OCI-LY7 (cell line): ENCODE results near the gene SLC43A2. TPM values are rescaled to one million over a fixed set of nuclear protein-coding genes. Genes with fewer than 3 reads are reported as not detected.
"Not testable (repeated sequence)": the region's sequence is repeated elsewhere in the genome, so short reads cannot be mapped to it uniquely, and the experiment has no call there.

ENCODE experiments used
- BruUV-seq: library from RNA; stranded (reverse); fragments of 400-500 nt; replicated peaks from 2 replicates; lab custom pipeline; 2021; lab: Mats Ljungman, UMichigan
- CTCF ChIA-PET: fragments of 300-600 bp; sonication (Branson Sonifier 250); formaldehyde crosslinking; loops from one replicate; lab custom pipeline; 2022; ENCODE audit warnings: antibody characterized with exemption; ENCODE audit not compliant: unreplicated experiment; lab: Charles Lee
- POLR2A ChIA-PET: fragments of 300-600 bp; sonication (Branson Sonifier 250); formaldehyde crosslinking; loops from one replicate; lab custom pipeline; 2022; ENCODE audit warnings: antibody characterized with exemption; lab: Charles Lee
- DNase-seq: peaks from one replicate; pipeline ENCODE4 v3.0.0-alpha.2; 2015; ENCODE audit warnings: low spot score
- H2AFZ ChIP-seq: fragments of 200-600 bp; sonication (generic), shearing (Covaris generic); 2 replicates; pipeline ENCODE4 v1.6.1; 2014; ENCODE audit warnings: mild to moderate bottlenecking, antibody characterized with exemption, low read length, moderate library complexity
- H3K27ac ChIP-seq: fragments of 200-600 bp; sonication (generic); 2 replicates; pipeline ENCODE4 v1.5.1; 2014; ENCODE audit warnings: mixed run types, low read depth, mild to moderate bottlenecking, moderate library complexity, low read length, inconsistent platforms; ENCODE audit not compliant: poor library complexity, severe bottlenecking
- H3K36me3 ChIP-seq: fragments of 200-600 bp; sonication (generic); 2 replicates; pipeline ENCODE4 v1.6.1; 2014; ENCODE audit warnings: mild to moderate bottlenecking, antibody characterized with exemption, low read length, moderate library complexity, mixed read lengths; ENCODE audit not compliant: insufficient read depth
- H3K4me1 ChIP-seq: fragments of 200-600 bp; sonication (generic); 2 replicates; pipeline ENCODE4 v1.5.1; 2014; ENCODE audit warnings: mild to moderate bottlenecking, low read length; ENCODE audit not compliant: insufficient read depth, poor library complexity, severe bottlenecking
- H3K4me2 ChIP-seq: fragments of 200-600 bp; sonication (generic); 2 replicates; pipeline ENCODE4 v1.6.1; 2014; ENCODE audit warnings: mild to moderate bottlenecking, low read length
- H3K4me3 ChIP-seq: fragments of 200-600 bp; sonication (generic); 2 replicates; pipeline ENCODE4 v1.5.1; 2014; ENCODE audit warnings: mild to moderate bottlenecking, low read depth, low read length; ENCODE audit not compliant: poor library complexity, severe bottlenecking
- H3K79me2 ChIP-seq: fragments of 200-600 bp; sonication (generic); 2 replicates; pipeline ENCODE4 v1.6.1; 2016; ENCODE audit warnings: low read depth, mild to moderate bottlenecking, low read length, moderate library complexity, mixed read lengths; ENCODE audit not compliant: insufficient read depth
- H3K9me2 ChIP-seq: fragments of 200-600 bp; sonication (generic); 2 replicates; pipeline ENCODE4 v1.6.1; 2016; ENCODE audit warnings: mild to moderate bottlenecking, low read length, mixed read lengths; ENCODE audit not compliant: insufficient read depth
- H3K9me3 ChIP-seq: fragments of 200-600 bp; sonication (generic); 2 replicates; pipeline ENCODE4 v1.6.1; 2014; ENCODE audit warnings: mild to moderate bottlenecking, mixed run types, low read length, mixed read lengths
- H4K20me1 ChIP-seq: fragments of 200-600 bp; sonication (generic); 2 replicates; pipeline ENCODE4 v1.6.1; 2014; ENCODE audit warnings: mild to moderate bottlenecking, antibody characterized with exemption, low read length, moderate library complexity, mixed read lengths; ENCODE audit not compliant: insufficient read depth
- EZH2phosphoT487 ChIP-seq: fragments of 200-600 bp; sonication (generic); IDR thresholded peaks from 2 replicates; pipeline ENCODE4 v1.6.1; 2018; ENCODE audit warnings: low read depth, borderline replicate concordance, mild to moderate bottlenecking, mixed run types, antibody characterized with exemption, low read length, moderate library complexity, mixed read lengths
- intact Hi-C: fragments of 100-400 bp; cut with micrococcal nuclease; formaldehyde crosslinking; loops from one replicate; pipeline ENCODE4 v1.10.0; 2022; ENCODE audit not compliant: unreplicated experiment
- total RNA-seq, 2 experiments: library from RNA; depleted of rRNA in 1 of 2; stranded (reverse); fragments of >200 nt in 1 of 2; shearing (Covaris generic) in 1 of 2; gene quantifications; 2 replicates each; pipeline ENCODE4 v1.2.3, GENCODE V29; 2014 to 2022
- TF ChIP-seq, protein P1 (sequence below): fragments of 200-600 bp; sonication (generic); conservative IDR thresholded peaks from 2 replicates; pipeline ENCODE4 v1.5.1; 2014; ENCODE audit warnings: mild to moderate bottlenecking, antibody characterized with exemption, low read length, moderate library complexity, mixed read lengths

SLC43A2 gene
- total RNA-seq, 2 experiments from 2014 or later = 9.2 to 17.1 TPM

- no TSS peak for BruUV-seq
- ChIA-PET POLR2A (no interaction called here), CTCF (no interaction called here)
Measured at GRCh38 chr17:1658100-1658499, 29.5 kb upstream of the SLC43A2 start.

DNA sequence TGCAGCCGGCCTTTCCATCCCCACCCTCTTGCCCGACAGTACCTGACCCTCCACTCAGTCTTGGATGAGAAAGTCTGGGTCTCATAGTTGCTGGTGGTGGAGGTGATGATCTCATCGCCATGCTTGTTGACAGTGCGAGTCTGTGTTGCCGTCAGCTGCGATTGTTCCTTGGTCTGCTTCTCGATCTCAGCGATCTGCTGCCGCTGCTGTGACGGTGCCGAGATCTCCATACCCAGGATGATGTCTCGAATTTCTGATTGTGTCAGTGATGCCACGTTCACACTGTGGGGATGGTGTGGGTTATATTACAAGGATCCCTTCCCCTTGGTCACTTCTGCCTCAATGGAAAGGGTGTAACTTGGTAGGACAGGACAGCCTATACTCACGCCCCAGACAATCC is 25.1 kb upstream of the SLC43A2 start:
- no peak for TF ChIP-seq EZH2phosphoT487
- TF ChIP-seq, protein P1, sequence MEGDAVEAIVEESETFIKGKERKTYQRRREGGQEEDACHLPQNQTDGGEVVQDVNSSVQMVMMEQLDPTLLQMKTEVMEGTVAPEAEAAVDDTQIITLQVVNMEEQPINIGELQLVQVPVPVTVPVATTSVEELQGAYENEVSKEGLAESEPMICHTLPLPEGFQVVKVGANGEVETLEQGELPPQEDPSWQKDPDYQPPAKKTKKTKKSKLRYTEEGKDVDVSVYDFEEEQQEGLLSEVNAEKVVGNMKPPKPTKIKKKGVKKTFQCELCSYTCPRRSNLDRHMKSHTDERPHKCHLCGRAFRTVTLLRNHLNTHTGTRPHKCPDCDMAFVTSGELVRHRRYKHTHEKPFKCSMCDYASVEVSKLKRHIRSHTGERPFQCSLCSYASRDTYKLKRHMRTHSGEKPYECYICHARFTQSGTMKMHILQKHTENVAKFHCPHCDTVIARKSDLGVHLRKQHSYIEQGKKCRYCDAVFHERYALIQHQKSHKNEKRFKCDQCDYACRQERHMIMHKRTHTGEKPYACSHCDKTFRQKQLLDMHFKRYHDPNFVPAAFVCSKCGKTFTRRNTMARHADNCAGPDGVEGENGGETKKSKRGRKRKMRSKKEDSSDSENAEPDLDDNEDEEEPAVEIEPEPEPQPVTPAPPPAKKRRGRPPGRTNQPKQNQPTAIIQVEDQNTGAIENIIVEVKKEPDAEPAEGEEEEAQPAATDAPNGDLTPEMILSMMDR = no peak
- no TSS peak for BruUV-seq
- peaks cover 14% of the 10 kb centered on the region for H3K4me1 ChIP-seq
- H4K20me1 ChIP-seq = peaks cover 4% of the 10 kb centered on the region; the same call in 1 of the 2 replicates
- intact Hi-C loops = no loop called here
- no peak for DNase-seq
- H3K36me3 ChIP-seq = peaks cover 88% of the 10 kb centered on the region
- no peak overlapping the region for H3K4me2 ChIP-seq
- H3K9me2 ChIP-seq = no peaks in the 10 kb centered on the region
- CTCF ChIA-PET = interaction anchor here (0.5 kb wide), 1 partner anchor 59 kb away, joined by 4 read pairs; no protein-coding TSS in a partner anchor
- POLR2A ChIA-PET = no interaction called here
- H3K27ac ChIP-seq = no peak overlapping the region
- H2AFZ ChIP-seq = no peak overlapping the region
- H3K79me2 ChIP-seq = no peaks in the 10 kb centered on the region
- no peaks in the 10 kb centered on the region for H3K9me3 ChIP-seq
- H3K4me3 ChIP-seq = no peak overlapping the region

More at GRCh38 chr17:1658100-1658499, 29.5 kb upstream of the SLC43A2 start:
- Histone ChIP-seq H4K20me1 (no peaks in the 10 kb centered on the region), H2AFZ (no peak overlapping the region), H3K4me1 (no peaks in the 10 kb centered on the region), H3K36me3 (peaks cover 97% of the 10 kb centered on the region), H3K27ac (no peak overlapping the region), H3K4me3 (no peak overlapping the region), H3K9me2 (no peaks in the 10 kb centered on the region), H3K4me2 (no peak overlapping the region), H3K79me2 (peaks cover 3% of the 10 kb centered on the region; the same call in 1 of the 2 replicates), H3K9me3 (no peaks in the 10 kb centered on the region)
- DNase-seq = no peak
- intact Hi-C loops = no loop called here
- no peak for TF ChIP-seq EZH2phosphoT487

GRCh38 chr17:1652794-1653193 is 24.2 kb upstream of the SLC43A2 start:
- H3K27ac ChIP-seq, H3K4me3 ChIP-seq, intact Hi-C loops, H3K9me2 ChIP-seq, BruUV-seq, H3K79me2 ChIP-seq, H4K20me1 ChIP-seq, DNase-seq, CTCF ChIA-PET, POLR2A ChIA-PET, H2AFZ ChIP-seq, H3K4me2 ChIP-seq, H3K9me3 ChIP-seq: not testable (repeated sequence)
- Histone ChIP-seq H3K4me1 (peaks cover 23% of the 10 kb centered on the region), H3K36me3 (peaks cover 85% of the 10 kb centered on the region)

DNA sequence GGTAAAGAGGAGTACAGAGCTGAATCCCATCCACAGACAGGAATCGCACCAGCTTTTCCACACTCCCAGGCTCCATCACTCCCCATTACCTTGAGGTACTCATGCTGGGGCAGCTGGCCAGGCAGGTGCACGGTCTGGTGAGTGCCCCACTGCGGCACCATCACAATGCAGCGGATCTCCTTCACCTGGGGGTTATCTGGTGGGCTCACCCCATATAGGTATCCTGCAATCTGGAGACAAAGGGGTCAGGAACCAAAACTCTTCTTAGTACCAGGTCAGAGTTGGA is 22.9 kb upstream of the SLC43A2 start:
- intact Hi-C loops = no loop called here
- POLR2A ChIA-PET = no interaction called here
- no peak for DNase-seq
- Histone ChIP-seq H2AFZ (no peak overlapping the region), H4K20me1 (peaks cover 4% of the 10 kb centered on the region; the same call in 1 of the 2 replicates), H3K4me3 (no peak overlapping the region), H3K79me2 (no peaks in the 10 kb centered on the region), H3K4me1 (peaks cover 23% of the 10 kb centered on the region), H3K9me3 (no peaks in the 10 kb centered on the region), H3K9me2 (no peaks in the 10 kb centered on the region), H3K4me2 (no peak overlapping the region), H3K36me3 (peaks cover 76% of the 10 kb centered on the region), H3K27ac (no peak overlapping the region)
- TF ChIP-seq, protein P1 = no peak
- CTCF ChIA-PET = no interaction called here
- BruUV-seq = no TSS peak
